Measurements from ENCODE around the gene MECP2. TPM values are rescaled to one million over a fixed set of nuclear protein-coding genes. Genes with fewer than 3 reads are reported as not detected.

Gene MECP2
- total and polyA plus RNA-seq, 2 donors (not counting 1 experiment from before 2014, with no cell fraction given), result 11.5 to 24.9 TPM

DNA sequence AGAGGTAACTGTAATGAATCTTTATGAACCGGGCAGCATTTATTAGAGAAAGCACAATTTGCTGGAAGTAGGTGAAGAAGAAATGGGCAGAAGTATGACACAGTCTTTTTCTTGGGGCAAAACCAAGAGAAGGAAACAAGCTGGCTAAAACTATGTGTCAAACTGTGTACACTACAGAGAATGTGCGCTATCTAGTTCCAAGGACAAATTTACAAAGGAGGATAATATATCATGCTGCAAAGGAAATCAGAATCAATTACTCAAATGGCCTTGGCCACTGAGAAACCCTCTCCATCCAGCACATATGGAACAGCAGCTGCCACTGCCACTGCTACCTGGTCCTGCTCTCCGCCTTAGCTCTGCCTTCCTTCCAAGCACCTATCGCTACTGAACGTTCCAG is 17.1 kb upstream of the MECP2 start:
- H2AFZ ChIP-seq (ENCODE audit: low read length), result no peak overlapping the region
- TF ChIP-seq EZH2 (IDR thresholded peaks at IDR 0.05; ENCODE audit: low read length, missing control alignments), result no peak
- TF ChIP-seq, protein P1, sequence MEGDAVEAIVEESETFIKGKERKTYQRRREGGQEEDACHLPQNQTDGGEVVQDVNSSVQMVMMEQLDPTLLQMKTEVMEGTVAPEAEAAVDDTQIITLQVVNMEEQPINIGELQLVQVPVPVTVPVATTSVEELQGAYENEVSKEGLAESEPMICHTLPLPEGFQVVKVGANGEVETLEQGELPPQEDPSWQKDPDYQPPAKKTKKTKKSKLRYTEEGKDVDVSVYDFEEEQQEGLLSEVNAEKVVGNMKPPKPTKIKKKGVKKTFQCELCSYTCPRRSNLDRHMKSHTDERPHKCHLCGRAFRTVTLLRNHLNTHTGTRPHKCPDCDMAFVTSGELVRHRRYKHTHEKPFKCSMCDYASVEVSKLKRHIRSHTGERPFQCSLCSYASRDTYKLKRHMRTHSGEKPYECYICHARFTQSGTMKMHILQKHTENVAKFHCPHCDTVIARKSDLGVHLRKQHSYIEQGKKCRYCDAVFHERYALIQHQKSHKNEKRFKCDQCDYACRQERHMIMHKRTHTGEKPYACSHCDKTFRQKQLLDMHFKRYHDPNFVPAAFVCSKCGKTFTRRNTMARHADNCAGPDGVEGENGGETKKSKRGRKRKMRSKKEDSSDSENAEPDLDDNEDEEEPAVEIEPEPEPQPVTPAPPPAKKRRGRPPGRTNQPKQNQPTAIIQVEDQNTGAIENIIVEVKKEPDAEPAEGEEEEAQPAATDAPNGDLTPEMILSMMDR (conservative IDR thresholded peaks at IDR 0.05 in 1 of 2, IDR thresholded peaks at IDR 0.05 in 1 of 2; ENCODE audit: low read depth in 1 of 2, low read length in 2 of 2), result no peak
- H3K4me2 ChIP-seq (ENCODE audit: extremely low read depth, insufficient read depth, low read length), result no peak overlapping the region
- H3K9ac ChIP-seq (ENCODE audit: insufficient read depth, low read length), result no peak overlapping the region
- H3K9me3 ChIP-seq (ENCODE audit: control insufficient read depth, insufficient read depth, low read depth, low read length), result no peaks in the 10 kb centered on the region
- no peak overlapping the region for H3K4me3 ChIP-seq (replicated peaks in 1 of 4; ENCODE audit: control extremely low read depth in 1 of 4, insufficient read depth in 1 of 4, low read depth in 3 of 4, low read length in 4 of 4)
- H3K4me1 ChIP-seq (ENCODE audit: control insufficient read depth, extremely low read depth, insufficient read depth, low read length), result no peaks in the 10 kb centered on the region
- no peak for DNase-seq (ENCODE audit: low read depth in 2 of 2)
- no peaks in the 10 kb centered on the region for H3K27me3 ChIP-seq (ENCODE audit: control insufficient read depth, insufficient read depth, low read length)
- no peak overlapping the region for H3K27ac ChIP-seq (ENCODE audit: insufficient read depth, low read length)
- H3K79me2 ChIP-seq (ENCODE audit: control insufficient read depth, insufficient read depth, low read length), result no peaks in the 10 kb centered on the region
- H3K36me3 ChIP-seq (ENCODE audit: control insufficient read depth, insufficient read depth, low read length), result no peaks in the 10 kb centered on the region
- H4K20me1 ChIP-seq (ENCODE audit: control insufficient read depth, extremely low read depth, insufficient read depth, low read length), result no peaks in the 10 kb centered on the region

DNA sequence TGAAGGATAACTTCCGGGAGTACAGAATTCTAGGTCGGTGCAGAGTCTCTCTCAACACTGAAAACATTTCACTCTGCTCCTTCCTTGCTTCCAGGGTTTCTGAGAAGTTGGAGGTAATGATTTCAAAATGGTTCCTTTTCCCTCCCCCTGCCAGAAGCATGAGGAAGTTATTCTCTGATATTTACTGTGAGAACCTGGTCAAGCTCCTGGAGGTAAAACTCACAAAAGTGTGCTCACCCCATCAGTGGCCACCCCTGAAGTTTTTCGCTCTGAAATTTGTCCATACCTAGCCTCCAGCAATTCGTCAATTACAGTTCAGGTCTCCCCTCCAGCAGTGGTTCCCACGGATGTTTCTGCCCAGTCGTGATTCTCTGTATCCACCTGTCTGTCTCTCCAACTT is 16.2 kb upstream of the MECP2 start:
- TF ChIP-seq EZH2 (IDR thresholded peaks at IDR 0.05; ENCODE audit: low read length, missing control alignments), result no peak
- TF ChIP-seq, protein P1 (conservative IDR thresholded peaks at IDR 0.05 in 1 of 2, IDR thresholded peaks at IDR 0.05 in 1 of 2; ENCODE audit: low read depth in 1 of 2, low read length in 2 of 2), result no peak

DNA sequence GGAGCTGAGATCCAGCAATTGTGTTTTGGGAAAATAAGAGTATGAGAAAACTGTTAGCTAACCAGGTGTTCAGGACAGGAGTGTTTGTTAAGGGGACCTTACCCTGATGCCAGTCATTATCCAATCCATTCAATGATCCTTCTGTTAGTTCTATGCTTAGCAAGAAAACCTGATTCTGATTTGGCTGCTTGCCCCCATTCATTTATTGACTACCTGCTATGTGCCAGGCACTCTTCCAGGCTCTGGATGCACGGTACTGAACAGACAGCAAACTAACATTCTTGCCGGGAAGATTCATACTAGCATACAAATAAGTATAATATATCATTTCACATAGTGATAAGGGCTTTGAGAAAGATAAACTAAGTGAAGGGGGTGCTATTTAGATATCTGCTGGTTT is 1.0 kb upstream of the MECP2 start:
- H3K9ac ChIP-seq (ENCODE audit: insufficient read depth, low read length), result no peak overlapping the region
- peaks cover 5% of the 10 kb centered on the region for H3K4me1 ChIP-seq (ENCODE audit: control insufficient read depth, extremely low read depth, insufficient read depth, low read length)
- H3K79me2 ChIP-seq (ENCODE audit: control insufficient read depth, insufficient read depth, low read length), result peaks cover 31% of the 10 kb centered on the region
- no peak overlapping the region for H2AFZ ChIP-seq (ENCODE audit: low read length)
- H3K4me2 ChIP-seq (ENCODE audit: extremely low read depth, insufficient read depth, low read length), result no peak overlapping the region
- no peaks in the 10 kb centered on the region for H4K20me1 ChIP-seq (ENCODE audit: control insufficient read depth, extremely low read depth, insufficient read depth, low read length)
- no peaks in the 10 kb centered on the region for H3K27me3 ChIP-seq (ENCODE audit: control insufficient read depth, insufficient read depth, low read length)
- H3K27ac ChIP-seq (ENCODE audit: insufficient read depth, low read length), result no peak overlapping the region
- H3K4me3 ChIP-seq (replicated peaks in 1 of 4; ENCODE audit: control extremely low read depth in 1 of 4, insufficient read depth in 1 of 4, low read depth in 3 of 4, low read length in 4 of 4), result no peak overlapping the region
- DNase-seq (ENCODE audit: low read depth in 2 of 2), result no peak
- H3K9me3 ChIP-seq (ENCODE audit: control insufficient read depth, insufficient read depth, low read depth, low read length), result no peaks in the 10 kb centered on the region
- TF ChIP-seq, protein P1 (conservative IDR thresholded peaks at IDR 0.05 in 1 of 2, IDR thresholded peaks at IDR 0.05 in 1 of 2; ENCODE audit: low read depth in 1 of 2, low read length in 2 of 2), result no peak
- TF ChIP-seq EZH2 (IDR thresholded peaks at IDR 0.05; ENCODE audit: low read length, missing control alignments), result no peak
- H3K36me3 ChIP-seq (ENCODE audit: control insufficient read depth, insufficient read depth, low read length), result no peaks in the 10 kb centered on the region

More for the DNA sequence above, 16.2 kb upstream of the MECP2 start:
- no peaks in the 10 kb centered on the region for H4K20me1 ChIP-seq (ENCODE audit: control insufficient read depth, extremely low read depth, insufficient read depth, low read length)
- no peak overlapping the region for H2AFZ ChIP-seq (ENCODE audit: low read length)
- H3K27me3 ChIP-seq (ENCODE audit: control insufficient read depth, insufficient read depth, low read length), result no peaks in the 10 kb centered on the region
- H3K4me3 ChIP-seq (replicated peaks in 1 of 4; ENCODE audit: control extremely low read depth in 1 of 4, insufficient read depth in 1 of 4, low read depth in 3 of 4, low read length in 4 of 4), result no peak overlapping the region
- H3K27ac ChIP-seq (ENCODE audit: insufficient read depth, low read length), result no peak overlapping the region
- no peaks in the 10 kb centered on the region for H3K9me3 ChIP-seq (ENCODE audit: control insufficient read depth, insufficient read depth, low read depth, low read length)
- no peak overlapping the region for H3K9ac ChIP-seq (ENCODE audit: insufficient read depth, low read length)
- H3K4me2 ChIP-seq (ENCODE audit: extremely low read depth, insufficient read depth, low read length), result no peak overlapping the region
- H3K4me1 ChIP-seq (ENCODE audit: control insufficient read depth, extremely low read depth, insufficient read depth, low read length), result no peaks in the 10 kb centered on the region
- no peaks in the 10 kb centered on the region for H3K79me2 ChIP-seq (ENCODE audit: control insufficient read depth, insufficient read depth, low read length)
- DNase-seq (ENCODE audit: low read depth in 2 of 2), result no peak
- H3K36me3 ChIP-seq (ENCODE audit: control insufficient read depth, insufficient read depth, low read length), result no peaks in the 10 kb centered on the region

All from fibroblast of lung (primary cell).